PC-3 (cell line): ENCODE data around the gene PIGB. TPM values are rescaled to one million over a fixed set of nuclear protein-coding genes. Genes with fewer than 3 reads are reported as not detected.

Experiments
- ATAC-seq: fragments of 200-7000 bp; cut with Tn5 transposase; 2 replicates; pipeline ENCODE4 v1.9.1; 2020; ENCODE audit warnings: mild to moderate bottlenecking, moderate library complexity
- BruUV-seq: library from RNA; stranded (reverse); fragments of 400-500 nt; replicated peaks from 2 replicates; lab custom pipeline; 2021; lab: Mats Ljungman, UMichigan
- CTCF ChIA-PET: fragments of 300-600 bp; sonication (Branson Sonifier 250); formaldehyde crosslinking; loops from one replicate; lab custom pipeline; 2022; ENCODE audit warnings: antibody characterized with exemption; lab: Charles Lee
- POLR2A ChIA-PET: fragments of 300-600 bp; sonication (Branson Sonifier 250); formaldehyde crosslinking; loops from one replicate; lab custom pipeline; 2022; ENCODE audit warnings: antibody characterized with exemption; ENCODE audit not compliant: unreplicated experiment; lab: Charles Lee
- DNase-seq: peaks from one replicate; pipeline ENCODE4 v3.0.0-alpha.2; 2015
- H2AFZ ChIP-seq: fragments of 300-600 bp; sonication (generic); 2 replicates; pipeline ENCODE4 v1.6.0; 2016; ENCODE audit warnings: antibody characterized with exemption, low read length
- H3F3A ChIP-seq: fragments of 300-600 bp; sonication (generic); one replicate; pipeline ENCODE4 v1.6.0; 2017; ENCODE audit warnings: antibody characterized with exemption, low read length, control low read depth, mild to moderate bottlenecking; ENCODE audit not compliant: unreplicated experiment
- H3K27ac ChIP-seq: fragments of 300-600 bp; sonication (generic); 2 replicates; pipeline ENCODE4 v1.5.1; 2016; ENCODE audit warnings: mild to moderate bottlenecking, low read length
- H3K27me3 ChIP-seq: fragments of 300-600 bp; sonication (generic); 2 replicates; pipeline ENCODE4 v1.6.1; 2016; ENCODE audit warnings: low read length, mixed read lengths
- H3K36me3 ChIP-seq: fragments of 300-600 bp; sonication (generic); 2 replicates; pipeline ENCODE4 v1.6.1; 2016; ENCODE audit warnings: low read depth, mixed run types, low read length, mixed read lengths
- H3K4me1 ChIP-seq: fragments of 300-600 bp; sonication (generic); 2 replicates; pipeline ENCODE4 v1.5.1; 2016; ENCODE audit warnings: low read length; ENCODE audit not compliant: insufficient read depth
- H3K4me2 ChIP-seq: fragments of 300-600 bp; sonication (generic); 2 replicates; pipeline ENCODE4 v1.6.0; 2016; ENCODE audit warnings: low read length
- H3K4me3 ChIP-seq: fragments of 300-600 bp; sonication (generic); 2 replicates; pipeline ENCODE4 v1.5.1; 2016; ENCODE audit warnings: mild to moderate bottlenecking, low read length, mixed read lengths
- H3K79me2 ChIP-seq: fragments of 300-600 bp; sonication (generic); 2 replicates; pipeline ENCODE4 v1.6.1; 2017; ENCODE audit warnings: low read length, mixed read lengths
- H3K9ac ChIP-seq: fragments of 300-600 bp; sonication (generic); 2 replicates; pipeline ENCODE4 v1.6.0; 2016; ENCODE audit warnings: mild to moderate bottlenecking, low read length
- H3K9me2 ChIP-seq: fragments of 300-600 bp; sonication (generic); replicated peaks from 2 replicates; pipeline ENCODE4 v1.6.1; 2016; ENCODE audit warnings: mixed run types, low read length, mixed read lengths
- H3K9me3 ChIP-seq: fragments of 300-600 bp; sonication (generic); 2 replicates; pipeline ENCODE4 v1.6.1; 2016; ENCODE audit warnings: low read length, mixed read lengths
- H4K20me1 ChIP-seq: fragments of 300-600 bp; sonication (generic); 2 replicates; pipeline ENCODE4 v1.6.1; 2016; ENCODE audit warnings: low read length, mixed read lengths
- EZH2 ChIP-seq: fragments of 300-600 bp; sonication (generic); IDR thresholded peaks from one replicate; pipeline ENCODE4 v1.6.1; 2017; ENCODE audit warnings: antibody characterized with exemption, mild to moderate bottlenecking, low read length; ENCODE audit not compliant: unreplicated experiment
- EZH2phosphoT487 ChIP-seq: fragments of 300-600 bp; sonication (generic); IDR thresholded peaks from 2 replicates; pipeline ENCODE4 v1.6.1; 2018; ENCODE audit warnings: mild to moderate bottlenecking, antibody characterized with exemption, low read length, borderline replicate concordance
- intact Hi-C: fragments of 100-400 bp; cut with micrococcal nuclease; formaldehyde crosslinking; loops from 2 replicates; pipeline ENCODE4 v1.9.0; 2023
- total RNA-seq: library from RNA; depleted of rRNA; stranded (reverse); fragments of >200 nt; gene quantifications from 2 replicates; pipeline ENCODE4 v1.2.3, GENCODE V29; 2014
- TF ChIP-seq, protein P1 (sequence below): fragments of 300-600 bp; sonication (generic); conservative IDR thresholded peaks from 2 replicates; pipeline ENCODE4 v1.5.1; 2017; ENCODE audit warnings: antibody characterized with exemption, low read depth, mild to moderate bottlenecking, low read length

Gene PIGB
- total RNA-seq, 1 experiment from 2014 or later = 15.3 TPM

DNA sequence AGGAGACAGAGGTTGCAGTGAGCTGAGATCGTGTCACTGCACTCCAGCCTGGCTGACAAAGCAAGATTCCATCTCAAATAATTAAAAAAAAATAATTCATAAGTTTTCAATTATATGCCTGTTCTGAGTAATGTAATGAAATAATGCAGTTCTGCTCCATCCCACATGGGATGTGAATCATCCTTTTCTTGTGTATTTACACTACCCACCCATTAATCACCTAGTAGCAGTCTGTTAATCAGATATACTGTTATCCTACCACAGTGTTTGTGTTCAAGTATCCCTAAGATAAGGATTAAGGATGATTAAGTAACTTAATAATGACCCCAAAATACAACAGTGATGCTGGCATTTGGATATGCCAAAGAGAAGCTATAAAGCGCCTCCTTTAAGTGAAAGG is 38.8 kb downstream of the PIGB start:
- Histone ChIP-seq H3K4me1 (peaks cover 18% of the 10 kb centered on the region; the same call in 1 of the 2 replicates), H3K4me3 (no peak overlapping the region), H3K9me3 (no peaks in the 10 kb centered on the region), H3F3A (no peaks in the 10 kb centered on the region), H3K27ac (no peak overlapping the region), H3K79me2 (no peaks in the 10 kb centered on the region), H3K9ac (no peak overlapping the region), H4K20me1 (no peaks in the 10 kb centered on the region), H3K4me2 (no peak overlapping the region), H3K9me2 (no peaks in the 10 kb centered on the region), H2AFZ (no peak overlapping the region), H3K27me3 (no peaks in the 10 kb centered on the region), H3K36me3 (no peaks in the 10 kb centered on the region)
- DNase-seq (peak; percentile 32), ATAC-seq (peak; percentile 98)
- CTCF ChIA-PET = no interaction called here
- POLR2A ChIA-PET = no interaction called here
- TF ChIP-seq, protein P1, sequence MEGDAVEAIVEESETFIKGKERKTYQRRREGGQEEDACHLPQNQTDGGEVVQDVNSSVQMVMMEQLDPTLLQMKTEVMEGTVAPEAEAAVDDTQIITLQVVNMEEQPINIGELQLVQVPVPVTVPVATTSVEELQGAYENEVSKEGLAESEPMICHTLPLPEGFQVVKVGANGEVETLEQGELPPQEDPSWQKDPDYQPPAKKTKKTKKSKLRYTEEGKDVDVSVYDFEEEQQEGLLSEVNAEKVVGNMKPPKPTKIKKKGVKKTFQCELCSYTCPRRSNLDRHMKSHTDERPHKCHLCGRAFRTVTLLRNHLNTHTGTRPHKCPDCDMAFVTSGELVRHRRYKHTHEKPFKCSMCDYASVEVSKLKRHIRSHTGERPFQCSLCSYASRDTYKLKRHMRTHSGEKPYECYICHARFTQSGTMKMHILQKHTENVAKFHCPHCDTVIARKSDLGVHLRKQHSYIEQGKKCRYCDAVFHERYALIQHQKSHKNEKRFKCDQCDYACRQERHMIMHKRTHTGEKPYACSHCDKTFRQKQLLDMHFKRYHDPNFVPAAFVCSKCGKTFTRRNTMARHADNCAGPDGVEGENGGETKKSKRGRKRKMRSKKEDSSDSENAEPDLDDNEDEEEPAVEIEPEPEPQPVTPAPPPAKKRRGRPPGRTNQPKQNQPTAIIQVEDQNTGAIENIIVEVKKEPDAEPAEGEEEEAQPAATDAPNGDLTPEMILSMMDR = no peak
- TF ChIP-seq EZH2phosphoT487 = no peak
- TF ChIP-seq EZH2 = no peak
- intact Hi-C loops = loop anchor here (10.0 kb wide), 1 partner anchor 47 kb away; the partner anchor contains the start of genes CCPG1 and PIERCE2
- no TSS peak for BruUV-seq

DNA sequence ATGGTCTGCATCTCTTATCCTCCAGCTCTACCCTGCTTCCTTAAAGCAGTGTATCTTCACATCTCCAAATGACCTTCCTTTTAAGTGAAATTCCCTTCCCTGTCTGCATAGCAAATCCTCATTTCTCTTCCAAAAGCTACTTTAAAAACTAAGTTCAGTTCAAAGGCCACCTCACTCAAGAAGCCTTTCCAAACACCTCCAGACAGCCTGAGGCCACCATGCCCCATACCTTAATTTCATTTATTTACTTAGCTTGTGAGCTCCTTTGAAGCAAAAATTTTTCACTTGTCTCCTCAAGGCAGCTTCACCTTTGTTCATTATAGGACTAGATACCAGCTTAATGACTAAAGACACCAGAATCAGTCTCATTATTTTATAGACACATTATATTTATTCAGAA is 39.4 kb downstream of the PIGB start:
- POLR2A ChIA-PET = interaction anchor here (0.6 kb wide), 1 partner anchor 51 kb away, joined by 7 read pairs; no protein-coding TSS in a partner anchor
- H3K9me2 ChIP-seq = no peaks in the 10 kb centered on the region
- ATAC-seq = peak; percentile 19; the same call in 1 of the 2 replicates
- CTCF ChIA-PET = no interaction called here
- no peak overlapping the region for H3K9ac ChIP-seq
- no peaks in the 10 kb centered on the region for H3K9me3 ChIP-seq
- no peaks in the 10 kb centered on the region for H3K27me3 ChIP-seq
- no peak overlapping the region for H2AFZ ChIP-seq
- no peaks in the 10 kb centered on the region for H4K20me1 ChIP-seq
- no peaks in the 10 kb centered on the region for H3F3A ChIP-seq
- peaks cover 18% of the 10 kb centered on the region; the same call in 1 of the 2 replicates for H3K4me1 ChIP-seq
- H3K27ac ChIP-seq = no peak overlapping the region
- no peak overlapping the region for H3K4me3 ChIP-seq
- intact Hi-C loops = loop anchor here (10.0 kb wide), 1 partner anchor 46 kb away; the partner anchor contains the start of genes CCPG1 and PIERCE2
- H3K4me2 ChIP-seq = no peak overlapping the region
- DNase-seq = no peak
- no peak for TF ChIP-seq EZH2
- TF ChIP-seq, protein P1 = no peak
- TF ChIP-seq EZH2phosphoT487 = no peak
- H3K36me3 ChIP-seq = no peaks in the 10 kb centered on the region
- H3K79me2 ChIP-seq = no peaks in the 10 kb centered on the region
- BruUV-seq = no TSS peak

DNA sequence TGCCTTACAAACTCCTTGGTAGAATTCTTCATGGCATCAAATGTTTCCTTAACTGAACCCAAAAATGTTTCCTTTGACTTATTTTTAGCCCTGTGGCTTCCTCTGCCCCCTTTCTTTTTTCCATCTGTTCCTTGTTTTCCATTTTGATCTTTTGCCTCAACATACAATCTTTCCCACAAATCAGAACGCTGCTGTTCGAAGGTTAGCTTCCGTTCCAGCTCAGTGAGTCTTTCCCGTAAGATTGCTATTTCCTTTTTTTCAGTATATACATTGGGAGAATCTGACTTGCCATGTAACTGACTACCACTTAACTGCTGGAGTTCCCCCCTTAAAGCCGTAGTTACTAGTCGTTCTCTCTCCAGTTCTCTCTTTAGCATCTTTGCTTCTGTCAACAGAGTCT is 41.2 kb downstream of the PIGB start:
- Histone ChIP-seq H3F3A (no peaks in the 10 kb centered on the region), H3K27me3 (no peaks in the 10 kb centered on the region), H3K4me2 (no peak overlapping the region), H3K9me2 (no peaks in the 10 kb centered on the region), H3K4me1 (peaks cover 18% of the 10 kb centered on the region; the same call in 1 of the 2 replicates), H3K9ac (no peak overlapping the region), H3K9me3 (no peaks in the 10 kb centered on the region), H3K27ac (no peak overlapping the region), H2AFZ (no peak overlapping the region), H3K79me2 (no peaks in the 10 kb centered on the region), H3K4me3 (no peak overlapping the region), H3K36me3 (no peaks in the 10 kb centered on the region), H4K20me1 (no peaks in the 10 kb centered on the region)
- ChIA-PET CTCF (no interaction called here), POLR2A (no interaction called here)
- TF ChIP-seq, protein P1 = no peak
- TF ChIP-seq EZH2phosphoT487 (no peak), EZH2 (no peak)
- no TSS peak for BruUV-seq
- intact Hi-C loops = no loop called here
- ATAC-seq = no peak
- no peak for DNase-seq
